ENCODE measurements around the gene IFIT3. TPM values are rescaled to one million over a fixed set of nuclear protein-coding genes. Genes with fewer than 3 reads are reported as not detected.
A peak's percentile ranks its signal among the peaks of the same experiment; 100 is the strongest.

The IFIT3 gene
- total RNA-seq, 1 experiment from 2014 or later, result 32.0 TPM

GRCh38 chr10:89332123-89332633, 4.4 kb downstream of the IFIT3 start:
- peak; percentile 74 for DNase-seq (ENCODE audit: low read depth)

DNA sequence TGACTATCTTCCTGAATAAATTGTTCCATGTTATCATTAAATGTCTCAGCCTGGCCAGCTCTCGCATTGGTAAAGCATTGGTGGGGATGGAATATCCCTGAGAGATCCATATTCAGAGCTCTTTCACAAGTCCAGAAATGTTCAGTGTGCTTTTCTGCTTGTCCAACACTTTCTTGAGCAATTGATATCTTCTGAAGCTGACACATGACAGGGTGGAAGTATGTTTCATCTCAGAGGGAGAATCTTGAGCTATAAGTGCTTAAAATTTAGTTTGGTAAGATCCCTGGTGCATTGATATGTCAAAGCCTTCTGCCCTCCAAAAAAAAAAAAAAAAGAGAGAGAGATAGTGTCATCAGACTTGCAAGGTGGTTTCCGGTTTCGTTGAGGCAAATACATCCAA, 7.4 kb downstream of the IFIT3 start:
- no peak for DNase-seq (ENCODE audit: low read depth)

DNA sequence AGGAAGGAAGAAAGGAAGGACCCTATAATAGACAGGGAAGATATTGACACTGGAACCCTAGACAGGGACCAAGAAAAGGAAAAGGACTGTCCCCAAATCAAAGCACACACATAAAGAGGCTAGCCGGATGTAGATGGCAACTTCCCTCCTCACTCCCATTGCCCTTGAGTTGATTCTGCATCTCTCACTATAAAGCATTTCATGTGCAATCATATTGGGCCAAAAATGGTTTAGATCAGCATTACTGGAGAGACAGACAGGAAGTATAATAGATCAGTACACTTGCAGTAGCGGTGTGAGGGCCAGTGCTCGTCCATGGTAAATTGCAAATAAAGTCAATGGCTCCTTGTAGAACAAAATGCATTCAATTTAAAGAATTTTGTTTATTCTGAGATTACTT, 8.4 kb downstream of the IFIT3 start:
- no peak for DNase-seq (ENCODE audit: low read depth)

GRCh38 chr10:89337484-89337883, 9.7 kb downstream of the IFIT3 start:
- DNase-seq (ENCODE audit: low read depth), result peak; percentile 54

DNA sequence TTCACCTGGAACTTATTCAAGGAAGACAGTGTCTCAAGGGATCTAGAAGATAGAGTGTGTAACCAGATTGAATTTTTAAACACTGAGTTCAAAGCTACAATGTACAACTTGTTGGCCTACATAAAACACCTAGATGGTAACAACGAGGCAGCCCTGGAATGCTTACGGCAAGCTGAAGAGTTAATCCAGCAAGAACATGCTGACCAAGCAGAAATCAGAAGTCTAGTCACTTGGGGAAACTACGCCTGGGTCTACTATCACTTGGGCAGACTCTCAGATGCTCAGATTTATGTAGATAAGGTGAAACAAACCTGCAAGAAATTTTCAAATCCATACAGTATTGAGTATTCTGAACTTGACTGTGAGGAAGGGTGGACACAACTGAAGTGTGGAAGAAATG, 10.9 kb downstream of the IFIT3 start:
- no peak for DNase-seq (ENCODE audit: low read depth)

- no peak for DNase-seq (ENCODE audit: low read depth)
These were observed 12.1 kb downstream of the IFIT3 start for GRCh38 chr10:89339875-89340274.

GRCh38 chr10:89341649-89342048, 13.9 kb downstream of the IFIT3 start:
- DNase-seq (ENCODE audit: low read depth), result no peak

- DNase-seq (ENCODE audit: low read depth), result peak; percentile 87
These were observed 14.6 kb downstream of the IFIT3 start for GRCh38 chr10:89342206-89342958.

DNA sequence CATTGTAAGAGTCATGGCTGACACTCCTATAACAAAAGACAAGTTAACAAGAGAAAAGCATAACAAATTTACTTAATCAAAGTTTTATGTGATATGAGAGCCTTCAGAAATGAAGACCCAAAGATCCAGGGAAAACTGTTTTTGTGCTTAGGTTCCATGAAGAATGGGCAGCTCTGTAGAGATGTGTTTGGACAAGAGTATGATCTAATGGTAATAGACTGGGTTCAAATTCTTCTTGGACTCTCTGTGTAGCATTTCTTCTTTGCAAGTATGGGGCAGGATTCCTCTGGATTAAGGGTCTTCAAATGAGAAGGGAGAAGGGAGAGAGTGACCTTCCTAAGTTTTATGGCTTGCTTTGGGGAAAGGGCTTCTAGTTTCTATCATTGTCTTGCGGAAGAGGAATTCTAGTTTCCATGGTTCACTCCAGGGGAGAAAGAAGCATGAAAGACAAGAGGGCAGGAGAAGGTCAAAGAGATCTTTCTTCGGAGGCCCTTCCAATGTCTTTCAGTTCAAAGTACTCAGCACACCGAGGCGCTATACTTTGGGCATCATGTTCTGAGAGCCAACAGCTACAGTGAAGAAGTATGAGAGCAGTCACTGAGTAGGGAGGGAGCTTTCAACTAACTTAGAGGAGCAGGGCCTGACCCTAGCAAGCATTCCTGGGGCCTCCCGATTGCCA, 15.4 kb downstream of the IFIT3 start:
- no peak for DNase-seq (ENCODE audit: low read depth)

DNA sequence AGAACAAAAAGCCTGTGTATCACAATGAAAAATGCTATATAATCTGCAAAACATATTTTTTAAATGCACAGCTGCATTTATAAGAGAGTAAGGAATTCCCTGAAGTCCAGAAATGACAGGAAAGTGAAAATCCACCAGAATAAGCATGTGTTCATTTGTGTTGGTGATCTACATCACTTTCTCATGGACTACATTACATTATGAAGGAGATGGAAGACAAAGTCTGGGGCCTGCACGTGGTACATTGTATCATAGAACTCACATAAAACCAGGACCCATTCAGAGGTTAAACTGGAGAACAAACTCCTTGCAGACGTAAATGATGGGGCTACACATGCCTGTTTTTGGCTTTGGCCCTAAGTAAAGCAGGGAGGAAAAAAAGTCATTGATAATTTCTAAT, 16.4 kb downstream of the IFIT3 start:
- no peak for DNase-seq (ENCODE audit: low read depth)

- DNase-seq (ENCODE audit: low read depth), result no peak
These were observed 17.7 kb downstream of the IFIT3 start for GRCh38 chr10:89345367-89346000.

- peak; percentile 57 for DNase-seq (ENCODE audit: low read depth)
These were observed 18.8 kb downstream of the IFIT3 start for GRCh38 chr10:89346405-89347254.

DNA sequence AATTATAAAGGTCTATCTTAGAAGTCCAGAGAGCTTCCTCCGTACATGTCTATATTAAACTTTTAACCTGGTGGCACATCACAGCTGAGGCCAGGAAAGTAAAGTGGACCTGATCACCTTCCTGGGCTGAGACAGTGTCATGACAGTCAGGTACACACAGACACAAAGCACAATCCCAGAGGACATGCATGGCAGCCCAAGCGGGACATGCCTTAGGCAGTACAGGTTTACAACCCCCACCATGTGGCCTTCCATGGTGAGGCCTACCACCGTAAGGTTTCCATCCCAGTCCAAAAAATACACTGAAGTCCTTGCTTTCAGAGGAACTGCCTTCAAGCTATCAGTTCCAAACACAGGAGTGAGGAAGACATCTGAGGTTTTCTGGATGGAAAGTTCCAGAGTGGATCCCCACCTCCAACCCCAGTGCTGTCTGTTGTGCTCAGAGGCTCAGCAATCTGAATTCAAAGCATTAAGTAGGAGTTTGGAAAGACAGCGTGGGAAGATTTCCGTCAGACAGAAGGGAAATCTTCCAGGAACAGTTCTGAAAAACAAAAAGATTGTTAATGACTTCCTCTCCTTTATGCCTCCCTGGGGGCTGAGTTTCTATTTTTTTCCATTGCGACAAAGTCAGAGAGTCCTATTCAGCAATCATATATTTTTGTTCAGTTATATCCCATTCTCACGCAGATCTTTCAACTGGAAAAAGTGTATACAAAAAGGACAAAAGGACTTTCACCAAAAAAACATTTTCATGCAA, 20.1 kb downstream of the IFIT3 start:
- DNase-seq (ENCODE audit: low read depth), result no peak

DNA sequence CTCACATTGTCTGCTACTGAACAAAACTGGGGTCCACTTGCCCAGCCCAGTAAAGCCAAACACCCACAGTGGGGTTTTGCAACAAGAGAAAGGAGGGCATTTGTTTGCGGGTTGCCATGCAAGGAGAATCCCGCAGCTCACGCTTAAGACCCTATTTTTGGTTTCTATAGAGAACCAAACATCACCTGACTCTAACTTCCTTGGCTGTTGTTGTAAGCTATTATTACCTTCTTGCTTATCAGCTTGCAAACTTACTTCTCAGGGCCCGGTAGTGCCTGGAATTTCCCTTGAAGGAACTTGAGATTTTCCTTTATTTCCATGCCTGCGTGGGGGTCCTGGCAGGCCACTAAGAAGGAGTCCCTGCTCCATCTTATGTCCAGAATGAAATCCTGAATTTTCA, 20.7 kb downstream of the IFIT3 start:
- no peak for DNase-seq (ENCODE audit: low read depth)

DNA sequence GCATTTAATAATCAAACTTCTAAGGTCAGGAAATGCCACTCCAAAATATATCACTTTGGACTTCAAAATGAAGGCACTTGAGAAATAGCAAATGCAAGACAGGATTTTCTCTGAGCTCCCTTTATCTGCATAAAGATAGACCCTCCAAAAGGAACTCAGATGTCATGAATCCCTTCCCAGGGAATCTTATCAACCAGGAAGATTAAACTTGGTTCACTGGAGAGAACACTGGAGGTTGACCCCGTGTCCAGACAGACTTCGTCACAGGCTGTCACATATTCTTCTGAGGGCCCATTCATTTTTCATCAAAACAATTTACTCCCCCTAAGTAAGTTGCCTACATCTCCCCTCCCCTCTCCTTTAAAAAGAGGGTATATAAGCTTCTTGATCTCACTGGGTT, 21.2 kb downstream of the IFIT3 start:
- DNase-seq (ENCODE audit: low read depth), result no peak

DNA sequence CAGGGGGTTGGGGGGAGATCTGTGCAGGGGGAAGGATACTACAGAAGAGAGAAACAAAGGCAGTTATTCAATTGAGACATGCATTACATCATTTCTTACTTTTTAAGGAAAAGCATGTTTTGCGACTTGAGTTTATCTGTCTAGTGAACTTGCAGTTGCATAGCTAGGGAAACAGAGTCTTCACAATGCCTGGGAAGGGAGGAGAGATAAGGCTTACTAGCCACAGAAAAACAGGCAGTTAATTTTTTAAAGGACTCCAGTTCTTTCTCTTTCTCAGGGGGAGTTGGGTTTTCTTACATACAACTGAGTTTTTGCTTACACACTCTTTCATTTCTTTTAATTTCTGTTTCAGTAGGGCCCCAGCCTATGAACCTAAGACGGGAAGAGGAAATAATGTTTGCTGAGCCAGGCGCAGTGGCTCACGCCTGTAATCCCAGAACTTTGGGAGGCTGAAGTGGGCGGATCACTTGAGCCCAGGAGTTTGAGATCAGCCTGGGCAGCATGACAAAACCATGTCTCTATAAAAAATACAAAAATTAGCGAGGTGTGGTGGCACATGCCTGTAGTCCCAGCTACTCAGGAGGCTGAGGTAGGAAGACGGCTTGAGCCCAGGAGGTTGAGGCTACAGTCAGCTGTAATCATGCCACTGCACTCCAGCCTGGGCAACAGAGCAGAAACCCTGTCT, 23.0 kb downstream of the IFIT3 start:
- DNase-seq (ENCODE audit: low read depth), result peak; percentile 25

DNA sequence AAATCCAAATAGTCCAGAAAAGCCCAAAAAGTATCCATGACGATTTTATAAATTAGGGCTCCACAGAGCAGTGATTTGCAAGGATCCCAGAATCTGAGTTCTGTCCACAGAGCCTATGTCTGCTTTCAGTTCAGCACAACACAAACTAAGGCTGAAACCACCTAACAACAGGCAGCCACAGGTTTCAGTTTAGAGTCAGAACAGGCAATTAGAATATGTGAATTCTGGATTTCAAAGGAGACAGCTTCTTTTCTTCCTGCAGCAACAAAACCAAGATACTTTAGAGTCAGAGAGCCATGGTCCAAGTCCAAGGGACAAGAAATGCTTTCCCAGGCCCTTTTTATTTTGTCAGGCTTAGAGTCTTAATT, 23.6 kb downstream of the IFIT3 start:
- DNase-seq (ENCODE audit: low read depth), result no peak

DNA sequence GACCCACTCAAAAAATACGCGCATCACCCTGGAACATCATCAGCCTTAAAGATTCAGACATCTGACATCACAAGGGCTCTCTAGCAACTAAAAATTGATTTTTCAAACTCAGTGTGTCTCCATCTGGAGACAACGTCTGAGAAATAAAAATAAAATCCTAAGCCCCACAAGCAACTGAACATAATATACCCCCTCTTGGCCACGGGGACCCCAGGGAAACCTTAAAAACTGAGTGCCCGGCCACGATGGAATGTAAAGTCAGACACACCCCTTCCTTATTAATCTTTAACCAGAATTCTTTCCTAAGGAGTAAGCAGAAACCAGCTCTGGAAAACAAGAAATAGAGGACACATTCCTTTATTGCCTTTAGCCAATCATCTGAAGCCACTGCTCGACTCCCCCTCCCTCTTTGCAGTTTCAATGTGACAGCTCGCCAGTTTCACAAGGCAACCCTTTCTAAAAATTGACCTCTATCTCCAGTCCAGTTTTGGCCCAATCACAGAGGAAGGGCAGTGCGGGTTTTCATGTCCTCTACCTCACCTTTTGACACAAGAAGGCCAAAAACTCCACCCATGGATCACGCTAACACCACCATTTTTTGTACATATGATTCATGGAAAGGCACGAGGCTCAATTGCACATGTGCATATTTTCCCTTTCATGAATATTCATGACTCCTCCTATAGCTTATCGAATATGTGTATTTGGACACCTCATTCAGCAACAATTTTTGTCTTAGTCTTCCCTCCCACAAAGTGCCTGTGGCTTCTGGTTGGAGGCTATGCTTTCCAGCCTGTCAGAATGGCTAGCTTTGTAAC, 24.2 kb downstream of the IFIT3 start:
- DNase-seq (ENCODE audit: low read depth), result peak; percentile 98

DNA sequence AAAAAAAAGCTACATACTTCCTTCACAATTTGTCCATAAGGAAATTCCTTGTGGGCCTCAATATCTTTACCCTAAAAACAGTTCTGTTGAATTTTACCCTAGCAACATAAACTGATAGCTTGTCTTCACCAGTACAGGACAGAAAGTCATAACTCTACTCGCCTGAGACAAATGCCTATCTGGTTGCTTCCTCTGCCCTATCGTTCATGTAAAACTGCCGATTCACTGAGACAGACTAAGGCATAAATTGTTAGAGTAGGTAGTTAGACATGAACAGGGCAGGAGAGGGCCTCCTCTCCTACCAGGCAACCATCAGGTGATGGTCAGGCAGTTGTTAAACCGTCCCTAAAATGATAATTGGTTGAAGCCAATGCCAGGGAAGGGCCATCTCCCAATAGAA, 25.0 kb downstream of the IFIT3 start:
- DNase-seq (ENCODE audit: low read depth), result peak; percentile 26

All from LHCN-M2 (cell line).